Activated naive CD8-positive, alpha-beta T cell treated with anti-CD3 and anti-CD28 coated beads for 36 hours (primary cell): ENCODE data around the gene ANKRD44. TPM values are rescaled to one million over a fixed set of nuclear protein-coding genes. Genes with fewer than 3 reads are reported as not detected.
A peak's percentile ranks its signal among the peaks of the same experiment; 100 is the strongest.
"Not testable (repeated sequence)": the region's sequence is repeated elsewhere in the genome, so short reads cannot be mapped to it uniquely, and the experiment has no call there.

ENCODE experiments used
- DNase-seq: peaks from one replicate; pipeline ENCODE4 v3.0.0; 2021
- H3K27ac Mint-ChIP-seq: one replicate; pipeline ENCODE4 v1.8.0; 2022; ENCODE audit warnings: mild to moderate bottlenecking, moderate library complexity, mixed read lengths
- H3K27me3 Mint-ChIP-seq: one replicate; pipeline ENCODE4 v1.8.0; 2022; ENCODE audit warnings: mild to moderate bottlenecking, mixed read lengths
- H3K36me3 Mint-ChIP-seq: one replicate; pipeline ENCODE4 v1.8.0; 2021; ENCODE audit warnings: mild to moderate bottlenecking, mixed read lengths
- H3K4me1 Mint-ChIP-seq: one replicate; pipeline ENCODE4 v1.8.0; 2021; ENCODE audit warnings: mixed read lengths
- H3K4me3 Mint-ChIP-seq: one replicate; pipeline ENCODE4 v1.8.0; 2022; ENCODE audit warnings: mild to moderate bottlenecking, moderate library complexity, mixed read lengths
- H3K9me3 Mint-ChIP-seq: one replicate; pipeline ENCODE4 v1.8.0; 2022; ENCODE audit warnings: mixed read lengths
- total RNA-seq, 2 experiments: library from RNA; stranded (reverse); gene quantifications; one replicate each; pipeline ENCODE4 v1.2.3, GENCODE V29; 2021

The ANKRD44 gene
- total RNA-seq, 2 experiments from 2014 or later: 118 to 121 TPM

DNA sequence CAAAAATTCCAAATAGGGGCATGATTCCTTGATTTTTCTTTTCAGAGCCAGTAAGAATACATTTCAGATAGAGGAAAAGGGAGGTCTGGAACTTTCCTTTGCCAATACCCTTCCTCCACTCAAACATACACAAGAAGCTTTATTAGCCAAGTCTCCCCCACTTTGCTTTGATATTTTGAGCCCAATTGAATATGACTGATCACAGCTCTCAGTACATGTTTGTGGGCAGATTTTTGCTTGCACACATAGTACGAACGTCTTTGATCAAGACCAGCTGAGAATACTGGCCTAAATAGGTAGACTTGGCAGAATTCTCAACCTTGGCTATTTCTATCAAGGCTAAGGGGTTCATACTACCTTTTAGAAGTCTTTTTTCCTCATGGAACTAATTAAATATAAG, 235.3 kb downstream of the ANKRD44 start:
- peaks cover 10% of the 10 kb centered on the region for H3K9me3 Mint-ChIP-seq
- H3K36me3 Mint-ChIP-seq: peaks cover 72% of the 10 kb centered on the region
- H3K4me1 Mint-ChIP-seq: peaks cover 51% of the 10 kb centered on the region
- H3K27ac Mint-ChIP-seq: no peak overlapping the region
- H3K4me3 Mint-ChIP-seq: no peak overlapping the region
- H3K27me3 Mint-ChIP-seq: no peaks in the 10 kb centered on the region
- no peak for DNase-seq

DNA sequence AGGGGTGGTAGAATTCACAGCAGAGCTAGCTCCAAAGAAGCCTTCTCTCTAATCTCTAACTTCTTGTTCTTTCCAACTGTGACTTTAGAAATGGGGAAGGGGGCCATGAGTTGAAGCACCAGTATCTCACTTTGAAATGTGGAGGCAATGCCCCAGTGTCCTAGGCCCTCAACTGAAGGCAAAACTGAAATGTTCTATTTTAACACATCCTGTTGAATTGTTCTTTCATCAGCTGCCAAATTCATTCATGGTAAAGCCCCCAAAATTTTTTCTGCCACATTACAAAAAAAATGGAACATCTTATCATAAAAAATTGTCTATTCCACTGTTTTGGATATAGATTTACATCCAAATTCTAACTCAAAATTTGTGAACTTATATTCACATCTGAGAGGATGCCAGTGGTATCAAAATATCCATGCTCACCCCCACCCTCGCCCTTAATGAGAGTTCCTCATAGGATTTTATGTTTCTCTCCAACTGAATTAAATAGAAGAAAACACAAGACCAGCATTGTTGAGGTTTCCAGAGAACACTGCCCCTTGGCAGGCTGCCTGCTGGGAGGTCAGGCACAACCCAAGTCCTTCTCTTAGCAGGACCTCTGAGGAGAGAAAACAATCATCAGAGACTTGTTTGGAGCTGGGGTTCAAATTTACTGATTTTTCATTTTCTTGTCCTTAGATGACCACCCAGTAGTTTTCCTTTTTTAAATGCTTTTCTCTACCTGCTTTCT, 236.7 kb downstream of the ANKRD44 start:
- Mint-ChIP-seq H3K4me1 (peaks cover 56% of the 10 kb centered on the region), H3K27me3 (no peaks in the 10 kb centered on the region), H3K4me3 (no peak overlapping the region), H3K27ac (peak overlapping the region; percentile 71), H3K36me3 (peaks cover 78% of the 10 kb centered on the region), H3K9me3 (peaks cover 15% of the 10 kb centered on the region)
- no peak for DNase-seq

DNA sequence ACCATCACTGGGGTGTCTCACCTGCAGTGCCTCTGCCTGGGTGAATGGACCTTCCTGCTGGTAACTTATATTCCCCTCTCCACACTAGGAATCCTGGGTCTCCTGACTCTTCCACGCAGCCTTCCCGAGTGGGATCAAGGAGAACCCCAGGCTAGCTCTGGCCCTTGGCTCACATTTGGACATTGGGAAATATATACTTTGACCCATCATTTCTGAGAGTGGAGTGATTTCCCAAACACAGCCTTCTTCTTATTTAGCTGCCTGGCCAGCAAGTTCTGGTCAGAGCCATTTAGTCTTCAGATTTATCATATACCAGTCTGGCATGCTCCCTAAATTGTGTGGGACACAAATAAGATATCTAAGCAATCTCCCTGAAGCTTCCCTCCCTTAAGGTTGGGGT, 237.3 kb downstream of the ANKRD44 start:
- Mint-ChIP-seq H3K9me3 (peaks cover 16% of the 10 kb centered on the region), H3K27me3 (no peaks in the 10 kb centered on the region), H3K4me3 (no peak overlapping the region), H3K36me3 (peaks cover 80% of the 10 kb centered on the region), H3K27ac (peak overlapping the region; percentile 71), H3K4me1 (peaks cover 56% of the 10 kb centered on the region)
- DNase-seq: no peak

DNA sequence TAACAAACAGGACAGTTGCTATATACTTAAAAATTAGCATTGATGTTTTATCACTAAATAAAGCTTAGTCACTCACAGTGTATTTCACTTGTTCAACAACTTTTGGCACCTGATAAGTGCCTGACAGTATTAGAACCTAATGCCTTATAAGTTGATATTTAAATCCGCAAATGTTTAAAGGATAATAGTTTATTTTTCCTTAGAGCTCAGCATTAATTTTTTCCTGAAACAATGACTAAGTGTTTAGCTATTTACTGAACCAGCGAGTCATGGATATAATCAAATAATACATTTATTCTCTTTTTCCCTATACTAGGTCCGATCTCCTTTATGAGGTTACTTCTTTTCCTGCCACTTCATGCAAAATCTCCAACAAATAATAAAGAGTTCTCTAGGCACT, 238.0 kb downstream of the ANKRD44 start:
- DNase-seq: no peak
- peaks cover 16% of the 10 kb centered on the region for H3K9me3 Mint-ChIP-seq
- no peaks in the 10 kb centered on the region for H3K27me3 Mint-ChIP-seq
- peaks cover 56% of the 10 kb centered on the region for H3K4me1 Mint-ChIP-seq
- H3K36me3 Mint-ChIP-seq: peaks cover 77% of the 10 kb centered on the region
- peak overlapping the region; percentile 87 for H3K27ac Mint-ChIP-seq
- no peak overlapping the region for H3K4me3 Mint-ChIP-seq

DNA sequence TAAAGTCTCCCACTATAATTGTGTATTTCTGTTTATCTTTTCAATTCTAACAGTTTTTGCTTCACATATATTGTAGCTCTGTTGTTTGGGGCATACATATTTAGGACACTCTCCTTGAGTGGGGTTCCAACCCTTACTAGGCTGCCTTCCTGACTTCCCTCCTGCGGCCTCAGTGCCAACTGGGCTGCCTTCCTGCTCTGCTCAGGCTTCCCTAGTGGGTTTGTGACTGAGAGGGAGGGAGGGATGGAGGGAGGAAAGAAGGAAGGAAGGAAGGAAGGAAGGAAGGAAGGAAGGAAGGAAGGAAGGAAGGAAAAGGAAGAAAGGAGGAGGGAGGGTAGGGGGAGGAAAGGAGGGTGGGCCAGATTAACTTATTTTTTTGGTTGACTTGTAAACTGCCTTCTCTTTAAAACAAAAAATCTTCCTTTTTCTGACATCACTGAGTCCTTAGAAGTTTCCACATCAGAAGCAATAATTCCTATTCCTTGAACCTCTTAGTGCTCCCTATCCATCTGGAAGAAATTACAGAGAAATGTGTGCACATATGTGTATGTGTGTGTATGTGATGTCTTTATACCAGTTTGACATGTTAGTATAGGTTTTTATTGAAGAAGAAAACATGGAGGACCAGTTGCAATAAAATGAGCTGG, 238.7 kb downstream of the ANKRD44 start:
- Mint-ChIP-seq H3K27me3 (no peaks in the 10 kb centered on the region), H3K36me3 (peaks cover 74% of the 10 kb centered on the region), H3K4me3 (peak overlapping the region; percentile 16), H3K9me3 (peaks cover 14% of the 10 kb centered on the region), H3K4me1 (peaks cover 56% of the 10 kb centered on the region), H3K27ac (peak overlapping the region; percentile 87)
- DNase-seq: no peak

DNA sequence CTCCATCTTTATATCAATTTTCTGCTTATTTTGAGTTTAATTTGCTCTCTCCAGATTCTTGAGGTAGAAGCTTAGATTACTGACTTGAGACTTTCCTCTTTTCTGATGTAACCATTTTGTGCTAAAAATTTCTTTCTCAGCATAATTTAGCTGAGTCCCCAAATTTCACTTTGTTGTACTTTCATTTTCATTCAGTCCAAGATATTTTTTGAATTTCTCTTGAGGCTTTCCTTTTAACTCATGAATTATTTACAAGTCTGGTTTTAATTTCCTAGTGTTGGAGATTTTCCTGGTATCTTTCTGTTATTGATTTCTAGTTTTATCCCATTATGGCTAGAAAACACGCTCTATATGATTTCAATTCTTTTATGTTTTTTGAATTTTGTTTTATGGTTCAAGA, 239.4 kb downstream of the ANKRD44 start:
- Mint-ChIP-seq H3K36me3 (peaks cover 74% of the 10 kb centered on the region), H3K9me3 (peaks cover 11% of the 10 kb centered on the region), H3K4me3 (peak overlapping the region; percentile 38), H3K4me1 (peaks cover 56% of the 10 kb centered on the region), H3K27ac (peak overlapping the region; percentile 87), H3K27me3 (no peaks in the 10 kb centered on the region)
- DNase-seq: no peak

DNA sequence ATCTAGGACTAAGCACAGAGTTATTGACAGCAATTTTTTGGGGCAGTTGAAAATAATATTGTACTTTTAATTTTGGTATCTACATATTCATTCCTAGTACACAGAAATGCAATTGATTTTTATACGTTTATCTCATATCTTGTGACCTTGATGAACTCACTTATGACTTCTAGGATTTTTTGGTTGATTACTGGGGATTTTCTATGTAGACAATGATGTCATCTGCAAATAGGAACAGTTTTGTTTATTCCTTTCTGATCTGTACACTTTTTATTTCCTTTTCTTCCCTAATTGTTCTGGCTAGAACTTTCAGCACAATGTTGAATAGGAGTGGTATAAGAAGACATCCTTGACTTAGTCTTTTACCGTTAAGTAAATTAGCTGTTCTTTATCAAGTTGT, 240.6 kb downstream of the ANKRD44 start:
- Mint-ChIP-seq H3K4me3 (no peak overlapping the region), H3K4me1 (peaks cover 59% of the 10 kb centered on the region), H3K27me3 (no peaks in the 10 kb centered on the region), H3K9me3 (peaks cover 7% of the 10 kb centered on the region), H3K36me3 (peaks cover 78% of the 10 kb centered on the region), H3K27ac (peak overlapping the region; percentile 87)
- DNase-seq: no peak

DNA sequence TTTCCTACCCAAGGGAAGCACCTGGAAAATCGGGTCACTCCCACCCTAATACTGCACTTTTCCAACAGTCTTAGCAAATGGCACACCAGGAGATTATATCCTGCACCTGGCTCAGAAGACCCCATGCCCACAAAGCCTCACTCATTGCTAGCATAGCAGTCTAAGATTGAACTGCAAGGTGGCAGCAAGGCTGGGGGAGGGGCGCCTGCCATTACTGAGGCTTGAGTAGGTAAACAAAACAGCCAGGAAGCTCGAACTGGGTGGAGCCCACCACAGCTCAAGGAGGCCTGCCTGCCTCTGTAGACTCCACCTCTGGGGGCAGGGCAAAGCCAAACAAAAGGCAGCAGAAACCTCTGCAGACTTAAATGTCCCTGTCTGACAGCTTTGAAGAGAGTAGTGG, 248.0 kb downstream of the ANKRD44 start:
- not testable (repeated sequence) for H3K27me3 Mint-ChIP-seq, H3K4me3 Mint-ChIP-seq, DNase-seq, H3K9me3 Mint-ChIP-seq, H3K27ac Mint-ChIP-seq
- Mint-ChIP-seq H3K4me1 (peaks cover 22% of the 10 kb centered on the region), H3K36me3 (peaks cover 86% of the 10 kb centered on the region)

DNA sequence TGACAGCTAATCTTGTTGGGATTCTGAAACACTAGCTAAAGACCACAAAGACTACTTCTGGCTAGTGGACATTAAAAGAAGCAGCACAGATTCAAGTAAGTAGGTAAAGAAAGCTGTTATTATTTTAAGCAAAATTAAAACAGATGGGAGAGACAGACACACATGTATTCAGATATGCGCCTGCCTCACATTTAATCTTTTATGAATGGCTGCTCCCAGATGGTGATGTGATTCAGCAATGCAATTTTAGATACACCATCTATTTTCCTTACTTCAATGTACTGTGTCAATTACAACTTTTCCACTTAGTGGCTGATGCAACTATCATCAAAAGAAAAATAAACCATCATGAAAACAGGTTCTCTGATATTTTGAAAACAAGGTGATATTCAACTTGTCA, 251.1 kb downstream of the ANKRD44 start:
- Mint-ChIP-seq H3K36me3 (peaks cover 85% of the 10 kb centered on the region), H3K27ac (peak overlapping the region; percentile 14)

DNA sequence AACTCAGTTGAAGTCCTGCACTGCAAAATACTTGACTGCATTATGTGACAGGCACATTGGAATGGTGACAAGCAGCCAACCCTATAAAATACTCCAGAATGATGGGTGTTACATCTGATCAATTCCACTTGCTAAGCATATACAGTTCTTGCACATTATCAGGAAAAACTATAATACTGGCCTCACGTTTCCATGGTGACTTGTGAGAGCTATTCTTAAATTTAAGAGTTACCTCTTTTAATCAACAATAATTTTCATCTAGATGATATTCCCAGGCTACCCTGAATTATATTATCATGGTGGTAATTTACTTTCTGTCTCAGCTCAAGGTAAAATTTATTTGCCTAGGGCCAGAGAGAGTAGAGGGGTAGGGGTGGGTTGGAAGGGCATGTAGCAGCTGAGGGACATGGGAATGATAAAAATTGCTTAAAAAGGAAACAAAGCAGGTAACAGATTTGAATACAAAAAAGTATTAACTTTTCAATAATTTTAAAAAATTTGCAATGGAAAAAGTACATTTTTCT, 251.7 kb downstream of the ANKRD44 start:
- peaks cover 84% of the 10 kb centered on the region for H3K36me3 Mint-ChIP-seq
- DNase-seq: no peak
- peaks cover 14% of the 10 kb centered on the region for H3K4me1 Mint-ChIP-seq
- peaks cover 21% of the 10 kb centered on the region for H3K9me3 Mint-ChIP-seq
- H3K27me3 Mint-ChIP-seq: no peaks in the 10 kb centered on the region
- H3K4me3 Mint-ChIP-seq: no peak overlapping the region
- H3K27ac Mint-ChIP-seq: no peak overlapping the region

More for the DNA sequence above, 251.1 kb downstream of the ANKRD44 start:
- DNase-seq: no peak
- no peak overlapping the region for H3K4me3 Mint-ChIP-seq
- no peaks in the 10 kb centered on the region for H3K27me3 Mint-ChIP-seq
- H3K4me1 Mint-ChIP-seq: peaks cover 14% of the 10 kb centered on the region
- H3K9me3 Mint-ChIP-seq: peaks cover 24% of the 10 kb centered on the region

DNA sequence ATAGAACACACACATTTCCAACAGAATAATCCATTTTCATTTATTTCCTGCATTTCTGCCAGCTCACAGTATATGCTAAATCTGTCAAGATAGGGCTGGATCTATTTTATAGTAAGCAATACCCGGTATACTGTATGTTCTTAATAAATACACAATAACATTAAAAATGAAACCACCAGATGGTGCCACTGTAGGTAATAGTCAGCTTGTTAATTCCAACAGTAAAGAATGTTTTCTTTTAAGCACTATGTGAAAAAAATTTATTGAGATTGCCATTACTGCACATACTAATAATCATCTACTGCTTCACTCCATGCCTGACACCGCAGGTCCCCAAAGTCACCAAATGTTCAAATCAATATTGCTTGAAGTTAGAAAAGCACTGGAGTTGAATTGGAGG, 252.6 kb downstream of the ANKRD44 start:
- Mint-ChIP-seq H3K36me3 (peaks cover 84% of the 10 kb centered on the region), H3K4me3 (no peak overlapping the region), H3K27ac (no peak overlapping the region), H3K4me1 (peaks cover 13% of the 10 kb centered on the region), H3K27me3 (no peaks in the 10 kb centered on the region), H3K9me3 (peaks cover 19% of the 10 kb centered on the region)
- no peak for DNase-seq

DNA sequence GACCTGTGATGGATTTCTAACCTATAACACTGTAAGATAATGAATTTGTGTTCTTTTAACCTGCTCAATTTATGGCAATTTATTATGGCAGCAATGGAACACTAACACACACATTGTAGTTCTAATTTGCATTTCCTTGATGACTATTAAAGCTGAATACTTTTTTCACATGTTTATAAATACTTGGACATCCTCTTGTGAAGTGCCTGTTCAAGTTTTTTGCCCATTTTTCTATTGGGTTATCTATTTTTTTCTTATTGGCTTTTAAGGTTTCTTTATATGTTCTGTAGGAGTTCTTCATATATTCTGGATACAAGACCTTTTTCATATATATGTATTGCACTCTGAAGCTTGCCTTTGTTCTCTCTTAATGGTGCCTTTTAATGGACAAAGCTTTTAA, 255.5 kb downstream of the ANKRD44 start:
- no peak for DNase-seq
- Mint-ChIP-seq H3K4me1 (peaks cover 2% of the 10 kb centered on the region), H3K4me3 (no peak overlapping the region), H3K9me3 (peaks cover 20% of the 10 kb centered on the region), H3K36me3 (peaks cover 86% of the 10 kb centered on the region), H3K27me3 (no peaks in the 10 kb centered on the region), H3K27ac (peak overlapping the region; percentile 66)

DNA sequence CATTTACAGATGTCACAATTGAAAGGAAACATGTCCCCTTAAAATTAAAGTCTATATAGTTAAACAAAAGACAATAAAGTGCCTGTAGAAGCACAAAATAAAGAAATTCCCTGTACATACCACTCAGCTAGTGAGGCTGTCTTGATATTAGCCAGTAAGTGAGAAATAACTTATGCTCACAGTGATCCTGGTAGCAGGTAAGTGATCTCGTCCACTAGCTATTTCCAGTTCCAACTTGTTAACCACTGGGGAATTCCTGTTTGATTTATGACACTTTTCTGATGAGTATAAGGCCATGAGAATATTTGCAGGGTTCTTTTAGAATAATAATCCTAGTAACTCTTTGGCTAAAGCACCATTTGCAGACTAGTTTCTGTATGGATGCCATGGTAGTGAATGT, 256.1 kb downstream of the ANKRD44 start:
- Mint-ChIP-seq H3K9me3 (peaks cover 23% of the 10 kb centered on the region), H3K27me3 (no peaks in the 10 kb centered on the region), H3K27ac (peak overlapping the region; percentile 39), H3K36me3 (peaks cover 86% of the 10 kb centered on the region), H3K4me1 (peaks cover 2% of the 10 kb centered on the region), H3K4me3 (no peak overlapping the region)
- no peak for DNase-seq

DNA sequence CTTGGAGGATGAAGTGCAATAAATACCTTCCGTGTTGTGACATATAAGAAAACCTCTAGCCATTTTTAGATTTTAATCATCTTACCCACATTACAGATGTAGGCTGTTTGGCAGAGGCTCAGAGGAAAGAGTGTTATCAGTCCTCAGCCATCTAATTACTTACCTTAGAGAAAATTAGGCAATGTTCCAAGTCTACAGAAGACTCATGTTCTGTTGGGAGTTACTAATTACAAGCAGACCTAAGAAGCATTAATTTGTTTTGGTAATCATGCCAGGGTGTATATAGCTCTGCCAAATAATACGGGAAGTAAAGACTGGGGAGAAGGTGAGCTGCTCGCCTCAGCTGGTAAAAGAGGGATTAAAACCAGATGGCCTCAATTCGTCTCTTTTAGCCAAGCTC, 258.2 kb downstream of the ANKRD44 start:
- H3K4me1 Mint-ChIP-seq: peaks cover 2% of the 10 kb centered on the region
- peaks cover 22% of the 10 kb centered on the region for H3K9me3 Mint-ChIP-seq
- H3K27ac Mint-ChIP-seq: no peak overlapping the region
- no peak for DNase-seq
- peaks cover 85% of the 10 kb centered on the region for H3K36me3 Mint-ChIP-seq
- no peak overlapping the region for H3K4me3 Mint-ChIP-seq
- no peaks in the 10 kb centered on the region for H3K27me3 Mint-ChIP-seq

DNA sequence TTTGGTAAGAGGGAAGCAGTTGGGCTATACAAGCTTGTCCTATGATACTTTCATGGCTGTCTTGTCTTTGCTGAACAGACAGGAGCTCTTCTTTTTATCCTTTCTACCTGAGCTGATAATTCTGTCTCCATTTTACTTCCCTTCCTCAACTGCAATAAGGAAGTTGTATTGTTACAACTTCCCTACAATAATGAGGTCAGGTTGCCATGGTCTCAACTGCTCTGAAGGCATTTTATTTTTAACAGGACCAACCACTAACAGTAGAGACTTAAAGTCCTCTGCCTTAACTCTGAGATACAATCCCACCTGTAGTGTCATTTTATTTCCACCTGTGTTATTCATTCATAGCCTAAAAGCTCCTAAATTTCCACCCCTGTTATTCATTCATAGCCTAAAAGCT, 265.5 kb downstream of the ANKRD44 start:
- H3K36me3 Mint-ChIP-seq: peaks cover 38% of the 10 kb centered on the region
- peaks cover 4% of the 10 kb centered on the region for H3K9me3 Mint-ChIP-seq
- no peak overlapping the region for H3K4me3 Mint-ChIP-seq
- no peaks in the 10 kb centered on the region for H3K27me3 Mint-ChIP-seq
- H3K27ac Mint-ChIP-seq: peak overlapping the region; percentile 57
- no peak for DNase-seq
- H3K4me1 Mint-ChIP-seq: peaks cover 20% of the 10 kb centered on the region
